GM06990 (cell line): ENCODE measurements around the gene PCDHA11.
"Not testable (repeated sequence)": the region's sequence is repeated elsewhere in the genome, so short reads cannot be mapped to it uniquely, and the experiment has no call there.

Experiments
- DNase-seq: peaks from one replicate; pipeline ENCODE4 v3.0.0-alpha.2; 2011; ENCODE audit not compliant: insufficient read length; ENCODE audit errors: extremely low read depth
- H3K27me3 ChIP-seq: replicated peaks from 2 replicates; pipeline ENCODE4 v1.6.0; 2011; ENCODE audit warnings: low read length; ENCODE audit not compliant: control insufficient read depth, insufficient read depth
- H3K36me3 ChIP-seq: 2 replicates; pipeline ENCODE4 v1.5.1; 2011; ENCODE audit warnings: low read length; ENCODE audit not compliant: control insufficient read depth, insufficient read depth
- H3K4me3 ChIP-seq: replicated peaks from 2 replicates; pipeline ENCODE4 v1.5.1; 2011; ENCODE audit warnings: low read depth, mild to moderate bottlenecking, control low read depth, low read length
- TF ChIP-seq, protein P1 (sequence below): IDR thresholded peaks from 2 replicates; pipeline ENCODE4 v1.5.1; 2011; ENCODE audit warnings: low read length, control low read depth, mild to moderate bottlenecking, inconsistent platforms; ENCODE audit not compliant: insufficient read depth, poor library complexity, severe bottlenecking

The PCDHA11 gene

GRCh38 chr5:140857987-140858240 lies 10.8 kb upstream of the PCDHA11 start:
- no peak for DNase-seq
- H3K36me3 ChIP-seq, result no peaks in the 10 kb centered on the region
- no peak overlapping the region for H3K4me3 ChIP-seq
- TF ChIP-seq, protein P1, sequence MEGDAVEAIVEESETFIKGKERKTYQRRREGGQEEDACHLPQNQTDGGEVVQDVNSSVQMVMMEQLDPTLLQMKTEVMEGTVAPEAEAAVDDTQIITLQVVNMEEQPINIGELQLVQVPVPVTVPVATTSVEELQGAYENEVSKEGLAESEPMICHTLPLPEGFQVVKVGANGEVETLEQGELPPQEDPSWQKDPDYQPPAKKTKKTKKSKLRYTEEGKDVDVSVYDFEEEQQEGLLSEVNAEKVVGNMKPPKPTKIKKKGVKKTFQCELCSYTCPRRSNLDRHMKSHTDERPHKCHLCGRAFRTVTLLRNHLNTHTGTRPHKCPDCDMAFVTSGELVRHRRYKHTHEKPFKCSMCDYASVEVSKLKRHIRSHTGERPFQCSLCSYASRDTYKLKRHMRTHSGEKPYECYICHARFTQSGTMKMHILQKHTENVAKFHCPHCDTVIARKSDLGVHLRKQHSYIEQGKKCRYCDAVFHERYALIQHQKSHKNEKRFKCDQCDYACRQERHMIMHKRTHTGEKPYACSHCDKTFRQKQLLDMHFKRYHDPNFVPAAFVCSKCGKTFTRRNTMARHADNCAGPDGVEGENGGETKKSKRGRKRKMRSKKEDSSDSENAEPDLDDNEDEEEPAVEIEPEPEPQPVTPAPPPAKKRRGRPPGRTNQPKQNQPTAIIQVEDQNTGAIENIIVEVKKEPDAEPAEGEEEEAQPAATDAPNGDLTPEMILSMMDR, result no peak
- no peaks in the 10 kb centered on the region for H3K27me3 ChIP-seq

GRCh38 chr5:140862441-140863295 lies 6.1 kb upstream of the PCDHA11 start:
- TF ChIP-seq, protein P1, result no peak
- H3K4me3 ChIP-seq, result no peak overlapping the region
- DNase-seq, result no peak
- no peaks in the 10 kb centered on the region for H3K36me3 ChIP-seq
- H3K27me3 ChIP-seq, result no peaks in the 10 kb centered on the region

DNA sequence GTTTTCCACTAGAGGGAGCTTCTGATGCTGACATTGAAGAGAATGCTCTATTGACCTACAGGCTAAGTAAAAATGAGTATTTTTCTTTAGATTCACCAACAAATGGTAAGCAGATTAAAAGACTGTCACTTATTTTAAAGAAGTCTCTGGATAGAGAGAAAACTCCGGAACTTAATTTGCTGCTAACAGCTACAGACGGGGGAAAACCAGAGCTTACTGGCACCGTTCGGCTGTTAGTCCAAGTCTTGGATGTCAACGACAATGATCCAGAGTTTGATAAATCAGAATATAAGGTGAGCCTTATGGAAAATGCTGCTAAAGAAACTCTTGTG lies 764 bp downstream of the PCDHA11 start:
- no peak for DNase-seq

GRCh38 chr5:140870221-140871201 lies 1.8 kb downstream of the PCDHA11 start:
- Histone ChIP-seq H3K36me3 (no peaks in the 10 kb centered on the region), H3K27me3 (no peaks in the 10 kb centered on the region), H3K4me3 (no peak overlapping the region)
- DNase-seq, result no peak
- TF ChIP-seq, protein P1, result no peak

More for the DNA sequence above, 764 bp downstream of the PCDHA11 start:
- no peaks in the 10 kb centered on the region for H3K36me3 ChIP-seq
- H3K4me3 ChIP-seq, result no peak overlapping the region
- TF ChIP-seq, protein P1, result no peak
- no peaks in the 10 kb centered on the region for H3K27me3 ChIP-seq

DNA sequence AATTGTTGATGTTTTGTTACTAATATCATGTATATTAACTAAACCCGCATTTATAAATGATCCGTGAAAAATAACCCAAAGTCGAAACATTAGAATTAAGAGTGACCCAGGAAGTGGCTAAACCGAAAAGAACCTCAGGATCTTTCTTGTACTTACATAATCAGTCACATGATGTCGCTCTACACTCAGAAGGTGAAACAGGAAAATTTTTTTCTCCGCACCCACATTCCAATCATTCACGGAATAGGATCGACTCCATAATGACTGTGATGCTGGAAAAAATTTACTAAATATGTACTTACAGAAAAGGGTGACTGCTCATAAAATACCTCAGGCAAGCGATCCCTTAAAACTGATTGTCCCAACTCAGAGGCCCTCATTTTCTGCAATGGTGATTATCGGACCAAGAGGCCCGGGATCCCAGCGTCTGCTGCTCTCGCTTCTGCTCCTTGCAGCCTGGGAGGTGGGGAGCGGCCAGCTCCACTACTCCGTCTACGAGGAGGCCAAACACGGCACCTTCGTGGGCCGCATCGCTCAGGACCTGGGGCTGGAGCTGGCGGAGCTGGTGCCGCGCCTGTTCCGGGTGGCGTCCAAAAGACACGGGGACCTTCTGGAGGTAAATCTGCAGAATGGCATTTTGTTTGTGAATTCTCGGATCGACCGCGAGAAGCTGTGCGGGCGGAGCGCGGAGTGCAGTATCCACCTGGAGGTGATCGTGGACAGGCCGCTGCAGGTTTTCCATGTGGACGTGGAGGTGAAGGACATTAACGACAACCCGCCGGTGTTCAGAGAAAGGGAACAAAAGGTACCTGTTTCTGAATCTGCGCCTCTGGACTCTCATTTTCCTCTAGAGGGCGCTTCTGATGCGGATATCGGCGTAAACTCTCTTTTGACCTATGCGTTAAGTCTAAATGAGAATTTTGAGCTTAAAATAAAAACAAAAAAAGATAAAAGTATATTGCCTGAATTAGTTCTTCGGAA lies 6.6 kb downstream of the PCDHA11 start, which contains the start of gene PCDHA12:
PCDHA12 (plus strand) TSS at position 224 of the 981 bp plus-strand sequence; CDS start at position 389, 165 bp downstream.
- TF ChIP-seq, protein P1, result no peak
- DNase-seq, result no peak
- Histone ChIP-seq H3K36me3 (no peaks in the 10 kb centered on the region), H3K4me3 (no peak within 1 kb of the TSS), H3K27me3 (no peaks in the 10 kb centered on the region)

DNA sequence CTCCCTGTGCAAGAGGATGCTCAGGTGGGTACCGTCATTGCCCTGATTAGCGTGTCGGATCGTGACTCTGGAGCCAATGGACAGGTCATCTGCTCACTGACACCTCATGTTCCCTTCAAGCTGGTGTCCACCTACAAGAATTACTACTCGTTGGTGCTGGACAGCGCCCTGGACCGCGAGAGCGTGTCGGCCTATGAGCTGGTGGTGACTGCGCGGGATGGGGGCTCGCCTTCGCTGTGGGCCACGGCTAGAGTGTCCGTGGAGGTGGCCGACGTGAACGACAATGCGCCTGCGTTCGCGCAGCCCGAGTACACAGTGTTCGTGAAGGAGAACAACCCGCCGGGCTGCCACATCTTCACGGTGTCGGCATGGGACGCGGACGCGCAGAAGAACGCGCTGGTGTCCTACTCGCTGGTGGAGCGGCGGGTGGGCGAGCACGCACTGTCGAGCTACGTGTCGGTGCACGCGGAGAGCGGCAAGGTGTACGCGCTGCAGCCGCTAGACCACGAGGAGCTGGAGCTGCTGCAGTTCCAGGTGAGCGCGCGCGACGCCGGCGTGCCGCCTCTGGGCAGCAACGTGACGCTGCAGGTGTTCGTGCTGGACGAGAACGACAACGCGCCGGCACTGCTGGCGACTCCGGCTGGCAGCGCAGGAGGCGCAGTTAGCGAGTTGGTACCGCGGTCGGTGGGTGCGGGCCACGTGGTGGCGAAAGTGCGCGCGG lies 7.9 kb downstream of the PCDHA11 start:
- H3K27me3 ChIP-seq, H3K36me3 ChIP-seq, DNase-seq, H3K4me3 ChIP-seq: not testable (repeated sequence)
